Keratinocyte (primary cell): ENCODE measurements around the gene AIDA.

Experiments
- CTCF ChIP-seq, 3 experiments: IDR thresholded peaks in 1 of 3; conservative IDR thresholded peaks in 1 of 3; optimal IDR thresholded peaks in 1 of 3; 2 replicates in 2 of 3; 3 replicates in 1 of 3; pipeline versions ENCODE3 to v1.5.1; 2011; ENCODE audit warnings: low read length in 3 of 3, mild to moderate bottlenecking in 3 of 3, moderate library complexity in 2 of 3, control low read depth in 1 of 3, inconsistent platforms in 1 of 3; ENCODE audit not compliant: insufficient read depth in 2 of 3; ENCODE audit errors: extremely low read depth in 1 of 3
- EZH2 ChIP-seq: IDR thresholded peaks from one replicate; pipeline ENCODE4 v1.6.1; 2012; ENCODE audit warnings: inconsistent platforms, mild to moderate bottlenecking, low read length, moderate library complexity

DNA sequence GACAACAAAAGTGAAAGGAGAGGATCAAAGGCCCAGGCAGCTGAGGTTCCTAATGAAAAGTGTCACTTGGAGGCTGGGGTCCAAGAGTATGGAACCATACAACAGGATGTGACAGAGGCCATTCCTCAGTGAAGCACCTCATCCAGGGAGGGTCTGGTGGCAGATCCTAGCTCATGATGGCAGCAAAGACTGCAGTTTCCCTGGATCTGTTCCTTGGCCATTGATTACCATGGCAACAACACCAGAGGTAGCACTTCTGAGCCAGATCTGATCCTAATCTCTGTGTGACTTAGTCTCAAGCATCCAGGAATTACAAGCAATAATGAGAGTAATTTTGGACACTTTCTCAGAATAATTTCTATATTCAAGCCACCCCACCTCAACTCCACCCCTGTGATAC, 37.6 kb upstream of the AIDA start:
- TF ChIP-seq CTCF (optimal IDR thresholded peaks at IDR 0.05 in 1 of 3, IDR thresholded peaks at IDR 0.05 in 1 of 3, conservative IDR thresholded peaks at IDR 0.05 in 1 of 3; ENCODE audit: extremely low read depth in 1 of 3, insufficient read depth in 2 of 3, low read length in 3 of 3) (peak in 1 of 3 experiments; percentile 26), EZH2 (no peak)
